ENCODE data around the gene CRABP2. TPM values are rescaled to one million over a fixed set of nuclear protein-coding genes. Genes with fewer than 3 reads are reported as not detected.

CRABP2 gene
- total and polyA plus RNA-seq, 2 of the 13 experiments (the other 11 are each of a cell fraction or from before 2014, with no cell fraction given) = 0.40 to 0.60 TPM

DNA sequence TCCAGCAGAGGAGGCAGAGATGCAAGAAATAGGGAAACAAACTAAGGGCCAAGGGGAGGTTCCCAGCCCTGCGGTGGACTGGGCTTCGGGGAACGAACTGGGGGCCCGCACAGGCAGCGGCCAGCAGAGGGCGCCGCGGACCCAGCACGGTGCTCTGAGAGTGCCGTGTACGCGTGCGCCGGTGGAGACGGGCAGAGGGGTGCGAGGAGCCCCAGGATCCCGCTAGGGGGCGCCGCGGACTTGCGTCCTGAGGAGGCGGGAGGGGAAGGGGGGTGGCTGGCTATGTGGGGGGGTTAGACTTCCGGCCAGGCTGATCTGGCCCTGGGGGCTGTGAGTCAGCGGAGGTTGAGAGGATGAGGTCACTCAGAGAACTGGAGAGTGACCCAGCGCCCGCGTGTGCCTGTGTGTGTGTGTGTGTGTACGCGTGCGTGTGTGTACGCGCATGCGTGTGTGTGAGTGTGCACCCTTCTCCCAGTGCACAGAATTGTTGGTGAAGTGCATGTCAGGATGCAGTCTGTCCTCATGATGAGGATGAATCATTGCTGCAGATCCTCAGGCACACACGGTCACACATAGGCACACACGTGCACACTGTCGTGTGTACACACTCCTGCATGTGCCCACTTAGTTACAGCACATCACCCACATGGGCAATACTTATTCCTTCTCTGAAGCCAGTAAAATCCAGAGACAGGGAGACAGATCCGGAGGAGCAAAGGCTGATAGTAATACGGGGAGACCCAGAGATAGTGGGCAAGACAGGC is 45.2 kb downstream of the CRABP2 start (continued):
- TF ChIP-seq ZNF484 (CRISPR knock-in tag; IDR thresholded peaks at IDR 0.05; ENCODE audit: borderline replicate concordance, low read depth) (no peak), RXRA (CRISPR knock-in tag; IDR thresholded peaks at IDR 0.05) (peak; percentile 82), SIN3A (IDR thresholded peaks at IDR 0.05; ENCODE audit: borderline replicate concordance, low read depth, low read length) (no peak), ZNF549 (CRISPR knock-in tag; IDR thresholded peaks at IDR 0.05) (no peak), TBL1XR1 (IDR thresholded peaks at IDR 0.05; ENCODE audit: borderline replicate concordance, low read length, partially characterized antibody) (peak; percentile 44), KDM6A (CRISPR knock-in tag; IDR thresholded peaks at IDR 0.05; ENCODE audit: low read depth) (no peak), EZH2 (conservative IDR thresholded peaks at IDR 0.05; ENCODE audit: low read depth, low read length) (no peak), ATF3 (CRISPR knock-in tag; IDR thresholded peaks at IDR 0.05) (peak; percentile 96), ZFP36 (IDR thresholded peaks at IDR 0.05; ENCODE audit: borderline replicate concordance, low read depth, low read length, partially characterized antibody) (no peak), CCDC6 (CRISPR knock-in tag; IDR thresholded peaks at IDR 0.05) (peak; percentile 81; the same call in 1 of the 2 replicates), CSRNP1 (CRISPR knock-in tag; IDR thresholded peaks at IDR 0.05) (peak; percentile 59; the same call in 1 of the 2 replicates), LRRFIP1 (CRISPR knock-in tag; conservative IDR thresholded peaks at IDR 0.05) (no peak), IRX3 (CRISPR knock-in tag; IDR thresholded peaks at IDR 0.05; ENCODE audit: borderline replicate concordance, low read depth) (no peak; the same call in 1 of the 2 replicates), ZBTB33 (CRISPR knock-in tag; IDR thresholded peaks at IDR 0.05) (peak; percentile 17; the same call in 1 of the 2 replicates), HMG20B (CRISPR knock-in tag; conservative IDR thresholded peaks at IDR 0.05) (0 out of 2 replicates have a peak, but pooled peaks have one; percentile 21), ELF4 (CRISPR knock-in tag; IDR thresholded peaks at IDR 0.05; ENCODE audit: borderline replicate concordance) (no peak), GPN1 (CRISPR knock-in tag; IDR thresholded peaks at IDR 0.05; ENCODE audit: borderline replicate concordance) (no peak), ARNTL (CRISPR knock-in tag; IDR thresholded peaks at IDR 0.05) (no peak; the same call in 1 of the 2 replicates), KDM1A (CRISPR knock-in tag; IDR thresholded peaks at IDR 0.05) (no peak), ZNF17 (CRISPR knock-in tag; IDR thresholded peaks at IDR 0.05) (no peak)
- TF ChIP-seq, protein P1, sequence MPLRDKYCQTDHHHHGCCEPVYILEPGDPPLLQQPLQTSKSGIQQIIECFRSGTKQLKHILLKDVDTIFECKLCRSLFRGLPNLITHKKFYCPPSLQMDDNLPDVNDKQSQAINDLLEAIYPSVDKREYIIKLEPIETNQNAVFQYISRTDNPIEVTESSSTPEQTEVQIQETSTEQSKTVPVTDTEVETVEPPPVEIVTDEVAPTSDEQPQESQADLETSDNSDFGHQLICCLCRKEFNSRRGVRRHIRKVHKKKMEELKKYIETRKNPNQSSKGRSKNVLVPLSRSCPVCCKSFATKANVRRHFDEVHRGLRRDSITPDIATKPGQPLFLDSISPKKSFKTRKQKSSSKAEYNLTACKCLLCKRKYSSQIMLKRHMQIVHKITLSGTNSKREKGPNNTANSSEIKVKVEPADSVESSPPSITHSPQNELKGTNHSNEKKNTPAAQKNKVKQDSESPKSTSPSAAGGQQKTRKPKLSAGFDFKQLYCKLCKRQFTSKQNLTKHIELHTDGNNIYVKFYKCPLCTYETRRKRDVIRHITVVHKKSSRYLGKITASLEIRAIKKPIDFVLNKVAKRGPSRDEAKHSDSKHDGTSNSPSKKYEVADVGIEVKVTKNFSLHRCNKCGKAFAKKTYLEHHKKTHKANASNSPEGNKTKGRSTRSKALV (CRISPR knock-in tag; IDR thresholded peaks at IDR 0.05) = no peak
